ENCODE data around the gene WWOX.

WWOX gene

GRCh38 chr16:78407191-78407590 is 307.7 kb downstream of the WWOX start:
- peak; percentile 61 for DNase-seq

- DNase-seq, result no peak
Observed at GRCh38 chr16:78413651-78414050, 314.2 kb downstream of the WWOX start.

- DNase-seq, result no peak
Observed at GRCh38 chr16:78415013-78415412, 315.6 kb downstream of the WWOX start.

GRCh38 chr16:78415669-78416068 is 316.2 kb downstream of the WWOX start:
- no peak for DNase-seq

- no peak for DNase-seq
Observed at GRCh38 chr16:78416400-78416799, 316.9 kb downstream of the WWOX start.

- DNase-seq, result no peak
Observed at GRCh38 chr16:78421181-78421708, 321.8 kb downstream of the WWOX start.

GRCh38 chr16:78425281-78425680 is 325.8 kb downstream of the WWOX start:
- DNase-seq, result no peak

- DNase-seq, result no peak
Observed at GRCh38 chr16:78425891-78426510, 326.5 kb downstream of the WWOX start.

GRCh38 chr16:78428193-78428592 is 328.7 kb downstream of the WWOX start:
- no peak for DNase-seq

- DNase-seq, result no peak
Observed at GRCh38 chr16:78430281-78430680, 330.8 kb downstream of the WWOX start.

GRCh38 chr16:78431004-78431670 is 331.7 kb downstream of the WWOX start:
- DNase-seq, result no peak

- DNase-seq, result no peak
Observed at GRCh38 chr16:78431701-78432100, 332.2 kb downstream of the WWOX start.

- no peak for DNase-seq
Observed at GRCh38 chr16:78432451-78432850, 333.0 kb downstream of the WWOX start.

GRCh38 chr16:78433116-78433515 is 333.7 kb downstream of the WWOX start:
- no peak for DNase-seq

GRCh38 chr16:78434401-78434800 is 334.9 kb downstream of the WWOX start:
- DNase-seq, result no peak

- no peak for DNase-seq
Observed at GRCh38 chr16:78435260-78435659, 335.8 kb downstream of the WWOX start.

- DNase-seq, result no peak
Observed at GRCh38 chr16:78436023-78436422, 336.6 kb downstream of the WWOX start.

GRCh38 chr16:78436846-78437245 is 337.4 kb downstream of the WWOX start:
- DNase-seq, result no peak

GRCh38 chr16:78437352-78437968 is 338.0 kb downstream of the WWOX start:
- no peak for DNase-seq

- no peak for DNase-seq
Observed at GRCh38 chr16:78438219-78438618, 338.8 kb downstream of the WWOX start.

- DNase-seq, result no peak
Observed at GRCh38 chr16:78438632-78439031, 339.2 kb downstream of the WWOX start.

GRCh38 chr16:78439646-78440045 is 340.2 kb downstream of the WWOX start:
- no peak for DNase-seq

GRCh38 chr16:78441298-78441697 is 341.8 kb downstream of the WWOX start:
- no peak for DNase-seq
